Breast epithelium (tissue), 4 donors: Measurements from ENCODE around the gene CAMTA1. TPM values are rescaled to one million over a fixed set of nuclear protein-coding genes. Genes with fewer than 3 reads are reported as not detected.

ENCODE experiments used
- DNase-seq, 2 donors: peaks; one replicate each; pipeline ENCODE4 v3.0.0-alpha.2; 2019; ENCODE audit warnings: low spot score in 2 of 2
- H3K27ac ChIP-seq, 2 donors: fragments of 200-600 bp; sonication (generic) in 1 of 2; one replicate each; pipeline ENCODE4 v1.5.1; 2016 to 2019; ENCODE audit warnings: mild to moderate bottlenecking in 1 of 2
- H3K27me3 ChIP-seq, 2 donors: fragments of 200-600 bp; sonication (generic) in 1 of 2; one replicate each; pipeline versions ENCODE4 v1.5.1 to v1.6.0; 2017 to 2019; ENCODE audit warnings: control low read depth in 1 of 2, mild to moderate bottlenecking in 1 of 2
- H3K36me3 ChIP-seq: fragments of 200-600 bp; one replicate; pipeline ENCODE4 v1.5.1; 2019
- H3K4me1 ChIP-seq, 2 donors: fragments of 200-600 bp; sonication (generic); one replicate each; pipeline ENCODE4 v1.5.1; 2016 to 2019; ENCODE audit warnings: control low read depth in 1 of 2
- H3K4me3 ChIP-seq, 3 donors: fragments of 200-600 bp; sonication (generic); 1 replicate in 2 of 3; 2 replicates in 1 of 3; pipeline ENCODE4 v1.5.1; 2016 to 2019; ENCODE audit warnings: mild to moderate bottlenecking in 3 of 3, moderate library complexity in 2 of 3
- H3K9me3 ChIP-seq, 2 donors: fragments of 200-600 bp; sonication (generic) in 1 of 2; one replicate each; pipeline ENCODE4 v1.5.1; 2016 to 2019; ENCODE audit warnings: control low read depth in 1 of 2
- CTCF ChIP-seq, 3 donors: fragments of 450-650 bp; IDR thresholded peaks; one replicate each; pipeline ENCODE4 v1.5.1; 2016 to 2017; ENCODE audit warnings: antibody characterized with exemption in 3 of 3, mild to moderate bottlenecking in 3 of 3, moderate library complexity in 3 of 3
- POLR2A ChIP-seq: fragments of 450-650 bp; IDR thresholded peaks from one replicate; pipeline ENCODE4 v1.6.1; 2016; ENCODE audit warnings: antibody characterized with exemption, mild to moderate bottlenecking, moderate library complexity
- POLR2AphosphoS5 ChIP-seq, 3 donors: sonication (generic); formaldehyde crosslinking; IDR thresholded peaks; one replicate each; pipeline ENCODE4 v1.6.1; 2017; ENCODE audit warnings: antibody characterized with exemption in 3 of 3
- intact Hi-C: fragments of 100-400 bp; cut with DNase I; formaldehyde crosslinking; loops from one replicate; pipeline ENCODE4 v1.15.1; 2023; ENCODE audit warnings: low total_unique reads
- total RNA-seq, 3 donors: library from RNA; depleted of rRNA; stranded (reverse); fragments of >200 nt; gene quantifications; one replicate each; pipeline ENCODE4 v1.1.0, GENCODE V29; 2016

The CAMTA1 gene
- total RNA-seq, 3 donors from 2014 or later, result 53.4 to 84.0 (median 61.9) TPM

DNA sequence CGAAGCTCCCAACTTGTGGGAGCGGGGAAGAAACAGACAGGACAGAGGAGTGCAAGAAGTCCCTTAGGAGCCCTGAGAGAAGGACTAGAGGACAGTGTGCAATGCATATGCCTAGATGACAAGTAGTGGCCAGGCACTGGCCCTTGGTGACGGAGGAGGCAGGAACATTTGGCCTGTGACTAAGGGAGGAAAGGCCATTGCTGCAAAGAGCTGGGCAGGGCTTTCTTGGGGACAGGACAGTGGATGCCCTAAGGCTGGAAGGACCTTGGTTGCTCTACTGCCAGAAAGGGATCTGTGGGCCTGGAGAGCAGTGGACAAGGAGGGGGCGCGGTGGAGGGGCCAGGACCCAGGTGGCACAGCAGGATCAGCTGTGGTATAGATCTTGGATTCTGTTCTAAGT, 481.3 kb downstream of the CAMTA1 start:
- no peak overlapping the region for H3K4me3 ChIP-seq
- H3K27ac ChIP-seq, result no peak overlapping the region
- H3K9me3 ChIP-seq, result peaks cover 0 to 17% of the 10 kb centered on the region in 2 donors
- H3K4me1 ChIP-seq, result no peaks in the 10 kb centered on the region
- no peak for DNase-seq
- TF ChIP-seq POLR2AphosphoS5 (IDR thresholded peaks at IDR 0.05) (no peak), CTCF (IDR thresholded peaks at IDR 0.05) (no peak), POLR2A (no peak)
- H3K27me3 ChIP-seq, result no peaks in the 10 kb centered on the region
- intact Hi-C loops, result no loop called here
- H3K36me3 ChIP-seq, result no peaks in the 10 kb centered on the region

DNA sequence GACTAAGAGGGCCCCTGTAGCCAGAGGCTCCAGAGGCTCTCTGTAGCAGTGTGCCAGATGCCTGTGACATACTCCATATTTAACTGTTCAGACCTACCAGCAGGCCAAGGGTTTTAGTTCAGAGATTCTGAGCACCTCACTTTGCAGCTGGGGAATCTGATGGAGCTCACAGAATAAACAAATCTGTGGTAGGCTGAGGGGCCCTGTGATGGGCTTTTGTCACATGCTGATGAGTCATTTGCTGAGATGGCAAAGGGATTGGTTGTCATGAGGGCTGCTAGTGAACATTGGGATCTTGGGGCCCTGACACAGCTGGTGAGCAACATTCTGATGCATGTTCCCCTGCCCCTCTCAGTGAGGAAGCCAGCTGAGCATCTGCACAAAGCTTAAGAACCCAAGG, 482.2 kb downstream of the CAMTA1 start:
- Histone ChIP-seq H3K36me3 (no peaks in the 10 kb centered on the region), H3K9me3 (peaks cover 0 to 17% of the 10 kb centered on the region in 2 donors), H3K4me3 (no peak overlapping the region), H3K27ac (no peak overlapping the region), H3K4me1 (no peaks in the 10 kb centered on the region), H3K27me3 (no peaks in the 10 kb centered on the region)
- no peak for TF ChIP-seq CTCF (IDR thresholded peaks at IDR 0.05)
- TF ChIP-seq POLR2A, result no peak
- TF ChIP-seq POLR2AphosphoS5 (IDR thresholded peaks at IDR 0.05), result no peak
- intact Hi-C loops, result no loop called here
- no peak for DNase-seq

GRCh38 chr1:7268983-7269382, 483.7 kb downstream of the CAMTA1 start:
- Histone ChIP-seq H3K27ac (no peak overlapping the region), H3K9me3 (peaks cover 0 to 17% of the 10 kb centered on the region in 2 donors), H3K4me1 (no peaks in the 10 kb centered on the region), H3K36me3 (no peaks in the 10 kb centered on the region), H3K4me3 (no peak overlapping the region), H3K27me3 (no peaks in the 10 kb centered on the region)
- TF ChIP-seq POLR2A (no peak), POLR2AphosphoS5 (IDR thresholded peaks at IDR 0.05) (no peak)
- intact Hi-C loops, result no loop called here
- no peak for DNase-seq

DNA sequence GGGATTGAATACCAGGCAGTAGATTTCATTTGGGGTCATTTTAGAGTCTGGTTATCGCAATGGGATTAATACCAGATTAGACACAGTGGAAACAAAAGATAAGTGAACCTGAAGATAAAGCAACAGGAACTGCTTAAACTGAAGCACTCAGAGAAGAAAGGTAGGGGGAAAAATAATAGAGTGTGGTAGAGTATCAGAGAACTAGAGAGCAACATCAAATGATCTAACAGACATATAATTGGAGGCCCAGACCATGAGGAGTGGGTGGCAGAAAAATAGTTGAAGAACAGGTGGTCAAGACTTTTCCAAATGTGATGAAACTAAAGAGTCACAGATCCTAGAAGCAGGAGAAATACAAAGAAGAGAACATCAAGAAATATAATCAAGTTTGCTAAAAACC, 484.3 kb downstream of the CAMTA1 start:
- Histone ChIP-seq H3K4me3 (no peak overlapping the region), H3K27me3 (no peaks in the 10 kb centered on the region), H3K9me3 (peaks cover 0 to 17% of the 10 kb centered on the region in 2 donors), H3K36me3 (no peaks in the 10 kb centered on the region), H3K4me1 (no peaks in the 10 kb centered on the region), H3K27ac (no peak overlapping the region)
- intact Hi-C loops, result no loop called here
- TF ChIP-seq CTCF (IDR thresholded peaks at IDR 0.05), result no peak
- DNase-seq, result no peak

DNA sequence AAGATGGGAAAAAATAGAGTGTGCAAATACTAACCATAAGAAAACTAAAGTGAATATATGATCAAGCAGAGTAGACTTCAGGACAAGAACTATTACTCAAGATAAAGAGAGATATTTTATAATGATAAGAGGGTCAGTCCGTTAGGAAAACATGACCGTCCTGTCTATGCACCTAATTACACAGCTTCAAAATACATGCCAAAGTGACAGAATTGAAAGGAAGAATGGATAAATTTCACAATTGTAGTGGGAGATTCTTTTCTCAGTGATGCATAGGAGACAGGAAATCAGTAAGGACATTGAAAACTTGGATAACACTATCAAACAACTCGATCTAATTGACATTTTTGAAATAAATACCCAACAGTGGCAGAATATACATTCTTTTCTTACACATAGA, 489.0 kb downstream of the CAMTA1 start:
- no peak overlapping the region for H3K27ac ChIP-seq
- no peaks in the 10 kb centered on the region for H3K36me3 ChIP-seq
- H3K4me3 ChIP-seq, result no peak overlapping the region
- intact Hi-C loops, result no loop called here
- TF ChIP-seq POLR2AphosphoS5 (IDR thresholded peaks at IDR 0.05), result no peak
- H3K4me1 ChIP-seq, result no peaks in the 10 kb centered on the region
- no peak for DNase-seq
- peaks cover 3 to 7% of the 10 kb centered on the region in 2 donors for H3K9me3 ChIP-seq
- no peaks in the 10 kb centered on the region for H3K27me3 ChIP-seq

DNA sequence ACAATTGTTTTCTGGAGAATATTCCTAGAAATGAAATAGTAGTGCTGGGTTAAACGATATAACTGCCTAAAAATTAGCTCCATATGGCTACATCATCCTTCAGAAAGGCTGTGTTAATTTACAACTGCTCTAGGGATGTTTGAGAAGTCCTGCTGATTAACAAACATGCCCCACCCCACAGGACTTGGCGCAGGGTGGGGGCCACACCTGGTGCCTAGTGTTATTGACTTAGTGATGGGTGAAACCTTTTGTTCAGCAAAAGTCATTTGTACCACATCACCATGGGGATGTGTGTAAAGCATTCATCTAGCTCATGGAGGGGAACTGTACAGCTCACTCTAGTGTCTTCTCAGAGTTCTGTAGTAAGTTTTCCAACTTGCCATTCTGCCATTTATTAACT, 492.8 kb downstream of the CAMTA1 start:
- intact Hi-C loops, result no loop called here
- Histone ChIP-seq H3K27ac (no peak overlapping the region), H3K4me3 (no peak overlapping the region), H3K36me3 (no peaks in the 10 kb centered on the region), H3K4me1 (no peaks in the 10 kb centered on the region), H3K27me3 (no peaks in the 10 kb centered on the region), H3K9me3 (peaks cover 0 to 3% of the 10 kb centered on the region in 2 donors)
- no peak for TF ChIP-seq POLR2A
- TF ChIP-seq CTCF (IDR thresholded peaks at IDR 0.05), result no peak
- TF ChIP-seq POLR2AphosphoS5 (IDR thresholded peaks at IDR 0.05), result no peak
- no peak for DNase-seq
